ENCODE measurements around the gene SP2.
"Not testable (repeated sequence)": the region's sequence is repeated elsewhere in the genome, so short reads cannot be mapped to it uniquely, and the experiment has no call there.

The SP2 gene

GRCh38 chr17:47902039-47902744 lies 6.2 kb downstream of the SP2 start:
- Histone ChIP-seq H3K9ac (ENCODE audit: low read length) (no peak overlapping the region), H3K4me1 (ENCODE audit: control insufficient read depth, insufficient read depth, low read length) (peaks cover 36% of the 10 kb centered on the region)

GRCh38 chr17:47905221-47905733 lies 9.2 kb downstream of the SP2 start:
- peak overlapping the region; percentile 40 for H3K4me3 ChIP-seq (ENCODE audit: low read length)
- H3K4me1 ChIP-seq (ENCODE audit: control insufficient read depth, insufficient read depth, low read length), result peaks cover 36% of the 10 kb centered on the region
- H3K27ac ChIP-seq (ENCODE audit: low read depth, low read length), result peak overlapping the region; percentile 91
- H3K27me3 ChIP-seq (ENCODE audit: control insufficient read depth, insufficient read depth, low read length), result no peaks in the 10 kb centered on the region
- H3K36me3 ChIP-seq (ENCODE audit: control insufficient read depth, insufficient read depth, low read length), result no peaks in the 10 kb centered on the region
- no peak overlapping the region for H3K9ac ChIP-seq (ENCODE audit: low read length)

More at GRCh38 chr17:47902039-47902744, 6.2 kb downstream of the SP2 start:
- Histone ChIP-seq H3K27ac (ENCODE audit: low read depth, low read length) (no peak overlapping the region), H3K27me3 (ENCODE audit: control insufficient read depth, insufficient read depth, low read length) (no peaks in the 10 kb centered on the region), H3K4me3 (ENCODE audit: low read length) (no peak overlapping the region), H3K36me3 (ENCODE audit: control insufficient read depth, insufficient read depth, low read length) (no peaks in the 10 kb centered on the region)

DNA sequence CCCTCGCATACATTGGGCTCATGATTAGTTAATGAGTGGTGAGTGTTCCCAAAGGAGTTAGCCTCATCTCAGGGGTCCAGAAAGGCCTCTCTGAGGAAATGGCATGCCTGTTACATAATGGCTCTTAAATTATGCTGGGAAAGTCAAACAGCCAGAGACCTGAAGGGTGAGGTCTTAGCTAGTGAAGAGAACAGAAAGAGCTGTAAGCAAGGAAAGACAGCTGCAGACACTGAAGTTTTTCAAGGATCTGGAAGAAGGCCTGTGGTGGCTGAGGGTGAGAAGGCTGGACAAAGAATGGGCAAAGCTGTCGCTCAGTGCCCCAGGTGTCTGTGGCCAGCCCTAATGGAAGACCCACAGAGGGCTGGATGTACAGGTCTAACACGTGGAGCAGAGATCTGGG lies 10.4 kb downstream of the SP2 start:
- Histone ChIP-seq H3K27ac (ENCODE audit: low read depth, low read length) (peak overlapping the region; percentile 91), H3K9ac (ENCODE audit: low read length) (no peak overlapping the region), H3K27me3 (ENCODE audit: control insufficient read depth, insufficient read depth, low read length) (no peaks in the 10 kb centered on the region), H3K4me1 (ENCODE audit: control insufficient read depth, insufficient read depth, low read length) (peaks cover 36% of the 10 kb centered on the region), H3K36me3 (ENCODE audit: control insufficient read depth, insufficient read depth, low read length) (no peaks in the 10 kb centered on the region), H3K4me3 (ENCODE audit: low read length) (no peak overlapping the region)

DNA sequence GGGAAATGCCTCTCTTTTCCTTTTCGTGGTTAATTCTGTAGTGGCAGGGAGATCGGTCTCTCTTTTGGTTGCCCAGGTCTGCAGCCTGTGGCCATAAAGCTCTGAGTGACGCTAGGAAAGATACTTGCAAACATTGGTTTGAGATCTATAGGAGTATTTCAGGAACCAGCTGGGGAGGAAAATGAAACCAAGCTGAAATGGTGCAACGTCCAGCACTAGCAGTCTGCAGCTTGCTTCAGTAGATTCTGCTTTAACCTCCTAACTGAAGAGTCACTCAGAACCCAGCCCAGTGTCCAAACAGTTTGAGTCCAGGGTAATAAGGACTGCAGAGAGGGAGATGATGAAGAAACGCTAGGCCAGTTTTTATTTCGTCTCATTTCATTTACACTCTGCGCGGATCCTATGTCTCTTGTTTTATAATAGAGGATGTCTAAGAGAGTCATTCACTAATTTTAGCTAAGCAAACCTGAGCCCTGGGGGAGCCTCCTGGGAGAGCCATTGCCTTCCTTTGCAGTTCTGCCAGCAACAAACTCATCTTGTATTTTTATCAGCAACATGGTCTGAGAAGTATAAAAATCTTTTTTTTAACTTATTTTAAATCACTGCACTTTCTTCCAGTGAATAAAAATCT lies 12.0 kb downstream of the SP2 start:
- H3K4me1 ChIP-seq (ENCODE audit: control insufficient read depth, insufficient read depth, low read length), result peaks cover 36% of the 10 kb centered on the region
- no peaks in the 10 kb centered on the region for H3K27me3 ChIP-seq (ENCODE audit: control insufficient read depth, insufficient read depth, low read length)
- H3K9ac ChIP-seq (ENCODE audit: low read length), result no peak overlapping the region
- peak overlapping the region; percentile 4 for H3K27ac ChIP-seq (ENCODE audit: low read depth, low read length)
- H3K36me3 ChIP-seq (ENCODE audit: control insufficient read depth, insufficient read depth, low read length), result no peaks in the 10 kb centered on the region
- no peak overlapping the region for H3K4me3 ChIP-seq (ENCODE audit: low read length)

DNA sequence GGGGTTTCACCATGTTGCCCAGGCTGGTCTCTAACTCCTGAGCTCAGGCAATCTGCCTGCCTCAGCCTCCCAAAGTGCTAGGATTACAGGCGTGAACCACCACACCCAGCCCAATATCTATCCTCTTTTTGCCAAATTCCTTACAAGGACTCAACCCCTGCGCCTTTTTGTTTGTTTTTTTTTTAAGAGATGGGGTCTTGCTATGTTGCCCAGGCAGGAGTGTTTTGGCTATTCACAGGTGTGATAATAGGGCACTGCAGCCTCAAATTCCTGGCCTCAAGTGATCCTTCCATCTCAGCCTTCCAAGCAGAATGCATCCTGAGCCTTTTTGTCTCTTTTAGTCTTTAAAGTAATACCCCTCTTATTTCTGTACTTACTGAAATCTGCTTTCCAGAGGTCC lies 17.0 kb downstream of the SP2 start:
- H3K9ac ChIP-seq (ENCODE audit: low read length), result no peak overlapping the region
- H3K4me1 ChIP-seq (ENCODE audit: control insufficient read depth, insufficient read depth, low read length), result peaks cover 8% of the 10 kb centered on the region
- no peak overlapping the region for H3K27ac ChIP-seq (ENCODE audit: low read depth, low read length)
- H3K36me3 ChIP-seq (ENCODE audit: control insufficient read depth, insufficient read depth, low read length), result peaks cover 11% of the 10 kb centered on the region
- H3K4me3 ChIP-seq (ENCODE audit: low read length), result no peak overlapping the region
- H3K27me3 ChIP-seq (ENCODE audit: control insufficient read depth, insufficient read depth, low read length), result no peaks in the 10 kb centered on the region

DNA sequence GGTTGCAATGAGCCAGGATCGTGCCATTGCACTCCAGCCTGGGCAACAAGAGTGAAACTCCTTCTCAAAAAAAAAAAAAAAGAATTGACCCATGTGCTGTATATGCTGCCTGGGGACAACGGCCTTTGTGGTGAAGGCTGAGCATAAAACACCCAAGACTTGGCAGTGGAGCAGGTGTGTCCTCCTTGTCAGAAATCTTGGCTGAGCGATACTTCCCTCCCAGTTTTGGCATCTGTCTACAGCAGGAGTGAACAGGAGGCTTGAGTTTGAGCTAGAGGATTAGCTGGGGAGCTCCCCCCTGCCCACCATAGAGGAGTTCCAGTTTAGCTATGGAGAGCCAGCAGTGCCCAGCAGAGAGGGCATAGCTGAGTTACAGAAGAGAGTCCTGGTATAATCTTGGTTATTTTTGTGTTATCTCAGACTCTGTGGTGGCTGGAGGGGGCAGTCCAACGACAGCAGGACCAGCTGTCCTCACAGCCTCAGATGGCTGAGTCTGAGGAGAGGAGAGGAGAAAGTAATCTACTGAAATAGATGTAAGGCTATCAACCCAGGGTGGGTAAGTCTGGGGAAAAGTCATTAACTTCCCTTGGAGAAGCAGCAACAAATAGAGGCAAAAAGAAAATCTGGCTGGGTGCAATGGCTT lies 18.4 kb downstream of the SP2 start:
- Histone ChIP-seq H3K27ac (ENCODE audit: low read depth, low read length) (no peak overlapping the region), H3K36me3 (ENCODE audit: control insufficient read depth, insufficient read depth, low read length) (peaks cover 11% of the 10 kb centered on the region), H3K4me3 (ENCODE audit: low read length) (no peak overlapping the region), H3K9ac (ENCODE audit: low read length) (no peak overlapping the region), H3K27me3 (ENCODE audit: control insufficient read depth, insufficient read depth, low read length) (no peaks in the 10 kb centered on the region), H3K4me1 (ENCODE audit: control insufficient read depth, insufficient read depth, low read length) (peaks cover 6% of the 10 kb centered on the region)

DNA sequence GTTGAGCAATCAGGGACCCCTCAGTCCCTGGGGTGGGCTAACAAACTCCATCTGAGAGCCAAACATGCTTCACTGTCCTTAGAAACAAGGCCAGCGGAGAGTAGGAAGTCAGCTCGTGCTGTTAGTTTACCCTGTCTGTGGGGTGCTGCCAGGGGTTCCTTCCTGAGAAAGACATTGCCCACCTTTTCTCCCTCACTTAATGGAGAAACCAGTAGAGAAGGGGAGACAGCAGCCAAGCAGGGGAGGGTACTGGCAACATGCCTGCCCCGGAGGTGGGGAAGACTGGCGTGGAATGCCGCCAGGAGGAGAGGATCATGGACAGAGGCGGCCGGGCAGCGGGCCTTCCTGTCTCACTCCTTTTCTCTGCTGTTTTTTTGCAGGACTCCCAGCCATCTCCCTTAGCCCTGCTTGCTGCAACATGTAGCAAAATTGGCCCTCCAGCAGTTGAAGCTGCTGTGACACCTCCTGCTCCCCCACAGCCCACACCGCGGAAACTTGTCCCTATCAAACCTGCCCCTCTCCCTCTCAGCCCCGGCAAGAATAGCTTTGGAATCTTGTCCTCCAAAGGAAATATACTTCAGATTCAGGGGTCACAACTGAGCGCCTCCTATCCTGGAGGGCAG lies 19.9 kb downstream of the SP2 start:
- Histone ChIP-seq H3K4me1 (ENCODE audit: control insufficient read depth, insufficient read depth, low read length) (peaks cover 6% of the 10 kb centered on the region), H3K4me3 (ENCODE audit: low read length) (no peak overlapping the region), H3K27me3 (ENCODE audit: control insufficient read depth, insufficient read depth, low read length) (no peaks in the 10 kb centered on the region), H3K27ac (ENCODE audit: low read depth, low read length) (peak overlapping the region; percentile 25), H3K36me3 (ENCODE audit: control insufficient read depth, insufficient read depth, low read length) (peaks cover 11% of the 10 kb centered on the region), H3K9ac (ENCODE audit: low read length) (no peak overlapping the region)

DNA sequence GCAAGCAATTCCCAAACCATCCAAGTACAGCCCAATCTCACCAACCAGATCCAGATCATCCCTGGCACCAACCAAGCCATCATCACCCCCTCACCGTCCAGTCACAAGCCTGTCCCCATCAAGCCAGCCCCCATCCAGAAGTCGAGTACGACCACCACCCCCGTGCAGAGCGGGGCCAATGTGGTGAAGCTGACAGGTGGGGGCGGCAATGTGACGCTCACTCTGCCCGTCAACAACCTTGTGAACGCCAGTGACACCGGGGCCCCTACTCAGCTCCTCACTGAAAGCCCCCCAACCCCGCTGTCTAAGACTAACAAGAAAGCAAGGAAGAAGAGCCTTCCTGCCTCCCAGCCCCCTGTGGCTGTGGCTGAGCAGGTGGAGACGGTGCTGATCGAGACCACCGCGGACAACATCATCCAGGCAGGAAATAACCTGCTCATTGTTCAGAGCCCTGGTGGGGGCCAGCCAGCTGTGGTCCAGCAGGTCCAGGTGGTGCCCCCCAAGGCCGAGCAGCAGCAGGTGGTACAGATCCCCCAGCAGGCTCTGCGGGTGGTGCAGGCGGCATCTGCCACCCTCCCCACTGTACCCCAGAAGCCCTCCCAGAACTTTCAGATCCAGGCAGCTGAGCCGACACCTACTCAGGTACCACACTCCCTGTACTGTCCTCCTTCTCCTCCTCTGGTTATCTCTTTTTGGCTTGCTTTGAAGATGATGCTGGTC lies 20.6 kb downstream of the SP2 start:
- H3K27ac ChIP-seq (ENCODE audit: low read depth, low read length), result peak overlapping the region; percentile 25
- no peak overlapping the region for H3K9ac ChIP-seq (ENCODE audit: low read length)
- H3K36me3 ChIP-seq (ENCODE audit: control insufficient read depth, insufficient read depth, low read length), result peaks cover 11% of the 10 kb centered on the region
- no peak overlapping the region for H3K4me3 ChIP-seq (ENCODE audit: low read length)
- peaks cover 6% of the 10 kb centered on the region for H3K4me1 ChIP-seq (ENCODE audit: control insufficient read depth, insufficient read depth, low read length)
- H3K27me3 ChIP-seq (ENCODE audit: control insufficient read depth, insufficient read depth, low read length), result no peaks in the 10 kb centered on the region

GRCh38 chr17:47917581-47917980 lies 21.5 kb downstream of the SP2 start:
- Histone ChIP-seq H3K27me3 (ENCODE audit: control insufficient read depth, insufficient read depth, low read length) (no peaks in the 10 kb centered on the region), H3K9ac (ENCODE audit: low read length) (no peak overlapping the region), H3K27ac (ENCODE audit: low read depth, low read length) (no peak overlapping the region), H3K4me1 (ENCODE audit: control insufficient read depth, insufficient read depth, low read length) (peaks cover 6% of the 10 kb centered on the region), H3K4me3 (ENCODE audit: low read length) (no peak overlapping the region), H3K36me3 (ENCODE audit: control insufficient read depth, insufficient read depth, low read length) (peaks cover 11% of the 10 kb centered on the region)

GRCh38 chr17:47918006-47918405 lies 22.0 kb downstream of the SP2 start:
- Histone ChIP-seq H3K36me3 (ENCODE audit: control insufficient read depth, insufficient read depth, low read length) (peaks cover 13% of the 10 kb centered on the region), H3K4me3 (ENCODE audit: low read length) (no peak overlapping the region), H3K9ac (ENCODE audit: low read length) (no peak overlapping the region), H3K27ac (ENCODE audit: low read depth, low read length) (no peak overlapping the region), H3K27me3 (ENCODE audit: control insufficient read depth, insufficient read depth, low read length) (no peaks in the 10 kb centered on the region), H3K4me1 (ENCODE audit: control insufficient read depth, insufficient read depth, low read length) (peaks cover 6% of the 10 kb centered on the region)

DNA sequence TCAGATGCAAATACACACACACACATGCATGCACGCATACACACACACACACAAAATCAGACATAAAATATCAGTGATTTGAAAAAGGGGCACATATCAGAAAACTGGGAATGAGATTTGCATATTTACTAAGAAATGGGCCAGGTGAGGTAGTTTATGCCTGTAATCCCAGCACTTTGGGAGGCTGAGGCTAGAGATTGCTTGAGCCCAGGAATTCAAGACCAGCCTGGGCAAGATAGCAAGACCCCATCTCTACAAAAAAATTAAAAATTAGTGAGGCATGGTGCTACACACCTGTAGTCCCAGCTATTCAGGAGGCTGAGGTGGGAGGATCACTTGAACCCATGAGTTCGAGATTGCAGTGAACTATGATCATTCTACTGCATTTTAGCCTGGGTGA lies 23.0 kb downstream of the SP2 start:
- Histone ChIP-seq H3K4me3 (ENCODE audit: low read length) (no peak overlapping the region), H3K27ac (ENCODE audit: low read depth, low read length) (no peak overlapping the region), H3K4me1 (ENCODE audit: control insufficient read depth, insufficient read depth, low read length) (peaks cover 6% of the 10 kb centered on the region), H3K9ac (ENCODE audit: low read length) (no peak overlapping the region), H3K27me3 (ENCODE audit: control insufficient read depth, insufficient read depth, low read length) (no peaks in the 10 kb centered on the region), H3K36me3 (ENCODE audit: control insufficient read depth, insufficient read depth, low read length) (peaks cover 17% of the 10 kb centered on the region)

DNA sequence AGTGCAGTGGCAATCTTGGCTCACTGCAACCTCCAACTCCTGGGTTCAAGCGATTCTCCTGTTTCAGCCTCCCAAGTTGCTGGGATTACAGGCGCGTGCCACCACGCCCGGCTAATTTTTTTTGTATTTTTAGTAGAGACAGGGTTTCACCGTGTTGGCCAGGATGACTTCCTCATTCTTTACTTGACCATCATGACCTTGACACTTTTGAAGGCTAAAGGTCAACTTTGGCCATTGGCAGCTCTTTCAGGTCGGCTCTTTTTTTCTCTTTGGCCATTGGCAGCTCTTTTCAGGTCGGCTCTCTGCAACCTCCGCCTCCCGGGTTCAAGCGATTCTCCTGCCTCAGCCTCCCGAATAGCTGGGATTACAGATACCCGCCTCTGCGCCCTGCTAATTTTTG lies 23.9 kb downstream of the SP2 start:
- H3K9ac ChIP-seq (ENCODE audit: low read length); H3K4me1 ChIP-seq (ENCODE audit: control insufficient read depth, insufficient read depth, low read length); H3K27ac ChIP-seq (ENCODE audit: low read depth, low read length); H3K27me3 ChIP-seq (ENCODE audit: control insufficient read depth, insufficient read depth, low read length); H3K4me3 ChIP-seq (ENCODE audit: low read length): not testable (repeated sequence)
- peaks cover 24% of the 10 kb centered on the region for H3K36me3 ChIP-seq (ENCODE audit: control insufficient read depth, insufficient read depth, low read length)
